GM21529 (cell line): ENCODE results near the gene CMSS1.

ENCODE experiments used
- ATAC-seq: cut with Tn5 transposase; IDR thresholded peaks from one replicate; pipeline ENCODE4 v1.9.1; 2021; ENCODE audit not compliant: unreplicated experiment

CMSS1 gene

DNA sequence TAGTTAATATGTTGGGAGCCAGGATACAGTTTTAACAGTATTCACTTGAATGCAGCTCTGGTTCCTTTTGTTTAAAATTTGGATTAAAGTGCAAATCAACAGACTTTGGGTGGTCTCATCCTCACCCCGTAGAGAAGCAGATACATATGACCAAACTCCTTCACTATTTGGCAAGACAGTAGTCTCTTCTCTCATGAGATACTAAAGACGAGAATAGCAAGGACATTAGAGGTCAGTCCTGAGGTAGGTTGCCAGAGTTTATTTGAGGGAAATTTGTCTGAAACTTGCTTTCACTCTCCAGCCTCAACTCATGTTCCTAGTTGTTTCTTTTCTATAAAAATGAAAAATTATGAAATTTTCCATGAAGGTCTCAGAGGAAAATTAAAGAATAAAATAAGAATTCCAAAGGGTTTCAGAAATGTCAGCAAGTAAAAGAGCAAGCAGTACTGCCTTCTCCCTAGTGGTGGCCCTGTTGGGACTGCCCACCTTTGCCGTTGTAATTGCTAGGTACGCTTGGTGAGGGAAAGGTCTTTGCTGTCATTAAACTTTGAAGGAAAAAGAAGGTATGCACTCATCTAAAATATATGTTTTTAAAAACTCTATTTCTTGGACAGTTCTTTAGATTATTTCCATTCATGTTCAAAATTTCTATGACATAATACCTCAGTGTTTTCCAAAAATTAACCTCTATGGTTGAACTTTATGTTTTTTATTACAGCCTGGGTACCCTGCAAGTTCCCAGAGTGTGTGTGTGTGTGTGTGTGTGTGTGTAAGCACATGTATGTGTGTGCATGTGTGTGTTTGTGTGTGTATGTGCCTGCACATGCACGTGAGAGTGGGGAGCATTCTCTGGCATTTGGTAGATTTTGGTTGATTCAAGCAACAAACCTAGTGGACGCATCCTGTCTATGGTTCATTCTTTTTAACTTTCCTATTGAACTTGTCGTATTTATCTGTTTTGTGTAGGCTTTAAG, 111.4 kb downstream of the CMSS1 start:
- no peak for ATAC-seq

GRCh38 chr3:99929745-99930139, 112.1 kb downstream of the CMSS1 start:
- ATAC-seq: no peak

DNA sequence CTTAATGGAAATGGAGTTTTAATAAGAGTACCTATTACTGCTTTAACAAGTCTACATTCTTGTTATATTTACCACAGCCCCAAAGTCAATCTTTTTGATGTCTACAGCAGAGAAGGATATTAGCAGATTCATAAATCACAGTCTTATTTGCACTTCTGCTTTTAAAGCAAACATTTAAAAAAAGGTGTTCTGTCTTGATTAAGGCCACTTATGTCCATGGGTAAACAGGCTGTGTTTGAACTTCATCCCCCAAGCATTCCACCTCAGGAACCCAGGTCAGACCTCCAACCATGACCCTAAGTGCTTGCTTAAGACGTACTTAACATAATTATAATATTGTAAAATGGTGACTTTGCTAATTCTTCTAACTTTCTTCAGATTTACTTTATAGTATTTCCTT, 113.4 kb downstream of the CMSS1 start:
- ATAC-seq: no peak

DNA sequence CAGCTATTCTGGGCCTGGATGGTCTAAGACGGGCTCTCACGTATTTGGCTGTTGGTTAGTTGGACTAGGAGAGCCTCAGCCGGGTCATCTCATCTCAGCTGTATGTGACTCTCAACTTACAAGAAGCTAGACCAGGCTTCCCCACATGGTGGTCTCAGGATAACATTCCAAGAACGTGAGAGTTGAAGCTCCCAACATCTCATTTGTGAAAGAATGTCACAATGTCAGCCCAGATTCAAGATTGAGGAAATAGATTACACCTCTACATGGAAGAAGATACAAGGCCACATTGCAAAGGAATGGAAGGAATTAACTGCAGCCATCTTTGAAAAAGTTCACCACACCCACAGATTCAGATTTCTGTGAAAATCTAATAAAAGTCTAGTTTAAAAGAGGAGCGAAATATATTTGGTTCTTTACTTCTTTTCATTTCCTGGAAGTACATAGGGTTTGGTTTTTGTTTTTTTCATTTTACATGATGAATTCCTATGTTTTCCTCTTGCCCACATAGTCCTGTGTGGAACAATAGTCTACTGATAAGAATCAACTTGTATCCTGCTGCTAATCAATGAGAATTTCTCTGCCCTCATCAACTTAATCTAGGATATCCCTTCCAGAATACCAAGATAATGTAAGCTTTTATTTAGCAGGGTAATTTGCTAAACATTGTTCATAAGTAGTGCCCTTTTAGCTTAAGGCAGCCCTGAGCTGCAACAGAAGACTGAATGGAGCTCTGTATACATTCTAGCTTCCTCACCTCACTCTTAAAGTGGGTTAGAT, 116.5 kb downstream of the CMSS1 start:
- ATAC-seq: no peak

GRCh38 chr3:99934975-99935797, 117.5 kb downstream of the CMSS1 start:
- no peak for ATAC-seq

GRCh38 chr3:99938270-99938911, 120.7 kb downstream of the CMSS1 start:
- ATAC-seq: peak; percentile 41

DNA sequence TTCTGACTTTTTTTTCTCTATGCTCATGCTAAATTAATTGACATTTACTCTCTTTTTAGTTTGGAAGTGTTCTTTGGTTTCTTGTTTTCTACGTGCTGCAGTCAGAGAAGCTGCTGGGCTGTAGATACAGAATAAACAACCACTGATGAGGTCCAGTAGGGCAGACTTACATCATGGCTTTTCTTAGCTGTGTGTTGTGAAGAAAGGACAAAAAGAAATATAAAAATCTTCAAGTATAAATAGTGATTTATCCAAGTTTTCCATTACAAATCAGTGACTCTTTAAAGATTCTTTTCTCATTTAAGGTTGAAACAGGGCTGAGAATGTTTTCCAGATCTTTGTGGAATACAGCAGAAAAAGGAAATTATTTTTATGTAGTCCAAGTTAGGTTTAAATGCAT, 122.2 kb downstream of the CMSS1 start:
- no peak for ATAC-seq

DNA sequence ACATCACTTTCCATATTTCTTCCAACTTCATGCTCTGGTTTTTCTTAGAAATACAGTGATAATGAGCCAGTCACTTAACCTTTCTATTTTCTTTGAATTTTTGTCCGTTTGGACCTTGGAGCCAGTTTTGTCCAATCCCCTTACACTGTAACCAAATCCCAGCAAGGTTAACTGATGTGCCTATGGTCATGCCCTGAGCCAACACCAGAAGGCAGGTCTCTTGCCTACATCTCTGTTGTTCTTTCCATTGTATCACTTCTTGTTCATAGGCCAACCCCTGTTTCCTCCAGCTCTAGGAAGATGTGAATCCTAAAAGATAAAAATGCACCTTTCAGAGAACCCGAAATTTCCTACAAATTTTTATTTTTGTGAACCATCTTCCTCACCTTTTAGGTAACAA, 122.7 kb downstream of the CMSS1 start:
- ATAC-seq: no peak

GRCh38 chr3:99941211-99941610, 123.5 kb downstream of the CMSS1 start:
- ATAC-seq: no peak

GRCh38 chr3:99943931-99944761, 126.5 kb downstream of the CMSS1 start:
- ATAC-seq: no peak

GRCh38 chr3:99945328-99945995, 127.8 kb downstream of the CMSS1 start:
- ATAC-seq: no peak

DNA sequence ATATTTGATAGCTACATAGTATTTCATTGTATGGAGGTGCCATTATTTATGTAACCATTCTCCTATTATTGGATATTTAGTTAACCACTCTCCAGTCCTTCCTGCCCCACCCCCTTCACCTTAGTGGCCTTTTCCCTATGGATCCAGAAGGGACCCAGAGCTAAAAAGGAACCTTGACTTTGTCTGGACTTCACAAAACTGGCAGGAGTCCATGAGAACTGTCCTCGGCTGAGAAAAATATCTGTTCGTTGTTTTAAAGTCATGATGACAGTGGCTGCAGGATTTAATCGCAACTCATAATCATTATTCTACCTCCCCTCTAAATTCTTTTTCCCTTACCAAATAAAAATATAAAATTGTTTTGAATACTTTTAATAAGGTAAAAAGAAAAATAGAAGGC, 129.7 kb downstream of the CMSS1 start:
- ATAC-seq: no peak

- no peak for ATAC-seq
Measured at GRCh38 chr3:99948467-99949089, 130.9 kb downstream of the CMSS1 start.

GRCh38 chr3:99949956-99950670, 132.5 kb downstream of the CMSS1 start:
- no peak for ATAC-seq

DNA sequence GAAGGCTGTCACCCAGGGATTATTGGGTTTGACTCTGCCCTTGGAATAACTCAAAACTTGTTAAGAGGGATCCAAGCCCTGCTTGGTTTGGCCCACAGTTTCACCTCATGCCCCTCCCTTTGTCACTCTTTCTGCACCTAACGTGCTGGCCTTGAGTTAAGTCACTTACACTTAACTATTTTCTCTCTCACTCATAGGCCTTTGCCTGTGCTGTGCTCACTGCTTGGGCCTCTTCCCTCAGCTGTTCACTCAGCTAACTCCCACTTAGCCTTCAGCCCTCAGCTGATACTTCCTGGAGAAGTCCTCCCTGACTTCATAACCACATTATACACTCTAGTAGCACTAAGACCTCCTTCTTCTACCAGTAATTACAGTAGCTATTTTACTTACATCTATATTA, 133.3 kb downstream of the CMSS1 start:
- ATAC-seq: no peak

DNA sequence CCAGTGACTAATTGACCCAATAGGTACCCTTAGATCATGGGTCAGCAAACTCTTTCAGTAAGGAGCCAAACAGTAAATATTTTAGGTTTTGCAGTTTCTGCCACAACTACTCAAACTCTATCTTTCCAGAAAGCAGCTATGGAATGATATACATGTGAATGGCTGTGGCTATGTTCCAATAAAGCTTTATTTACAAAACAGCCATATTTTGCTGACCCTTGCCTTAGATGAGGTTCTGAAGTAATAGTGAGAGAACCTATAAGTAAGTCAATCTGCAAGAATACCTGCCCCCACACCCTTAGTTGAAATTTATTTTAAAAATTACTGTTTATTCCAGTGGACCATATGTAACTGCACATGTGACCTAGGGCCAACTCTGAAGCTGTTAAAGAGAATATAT, 134.0 kb downstream of the CMSS1 start:
- no peak for ATAC-seq

DNA sequence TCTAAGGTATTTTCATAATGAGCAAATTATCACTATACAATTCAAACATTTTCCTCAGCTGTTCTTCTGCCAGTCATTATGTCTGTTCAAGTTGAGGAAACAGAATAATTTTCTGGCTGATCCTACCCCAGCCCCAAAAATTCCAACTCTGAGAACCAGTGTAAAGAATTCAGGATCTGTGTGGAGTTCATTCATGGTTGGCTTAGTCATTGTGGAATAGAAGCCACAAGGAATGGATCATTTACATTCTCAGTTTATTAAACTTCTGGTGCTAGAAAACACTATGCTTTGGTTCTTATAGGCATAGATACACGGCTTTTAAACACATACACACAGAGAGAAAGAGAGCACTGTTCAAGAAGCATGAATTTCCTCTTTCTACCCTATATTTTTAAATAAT, 134.6 kb downstream of the CMSS1 start:
- no peak for ATAC-seq

- no peak for ATAC-seq
Measured at GRCh38 chr3:99953596-99953995, 135.9 kb downstream of the CMSS1 start.
